Measurements from ENCODE around the gene ZNF185. TPM values are rescaled to one million over a fixed set of nuclear protein-coding genes. Genes with fewer than 3 reads are reported as not detected.

ZNF185 gene
- polyA plus RNA-seq, 3 donors = 39.1 to 82.9 (median 40.5) TPM

DNA sequence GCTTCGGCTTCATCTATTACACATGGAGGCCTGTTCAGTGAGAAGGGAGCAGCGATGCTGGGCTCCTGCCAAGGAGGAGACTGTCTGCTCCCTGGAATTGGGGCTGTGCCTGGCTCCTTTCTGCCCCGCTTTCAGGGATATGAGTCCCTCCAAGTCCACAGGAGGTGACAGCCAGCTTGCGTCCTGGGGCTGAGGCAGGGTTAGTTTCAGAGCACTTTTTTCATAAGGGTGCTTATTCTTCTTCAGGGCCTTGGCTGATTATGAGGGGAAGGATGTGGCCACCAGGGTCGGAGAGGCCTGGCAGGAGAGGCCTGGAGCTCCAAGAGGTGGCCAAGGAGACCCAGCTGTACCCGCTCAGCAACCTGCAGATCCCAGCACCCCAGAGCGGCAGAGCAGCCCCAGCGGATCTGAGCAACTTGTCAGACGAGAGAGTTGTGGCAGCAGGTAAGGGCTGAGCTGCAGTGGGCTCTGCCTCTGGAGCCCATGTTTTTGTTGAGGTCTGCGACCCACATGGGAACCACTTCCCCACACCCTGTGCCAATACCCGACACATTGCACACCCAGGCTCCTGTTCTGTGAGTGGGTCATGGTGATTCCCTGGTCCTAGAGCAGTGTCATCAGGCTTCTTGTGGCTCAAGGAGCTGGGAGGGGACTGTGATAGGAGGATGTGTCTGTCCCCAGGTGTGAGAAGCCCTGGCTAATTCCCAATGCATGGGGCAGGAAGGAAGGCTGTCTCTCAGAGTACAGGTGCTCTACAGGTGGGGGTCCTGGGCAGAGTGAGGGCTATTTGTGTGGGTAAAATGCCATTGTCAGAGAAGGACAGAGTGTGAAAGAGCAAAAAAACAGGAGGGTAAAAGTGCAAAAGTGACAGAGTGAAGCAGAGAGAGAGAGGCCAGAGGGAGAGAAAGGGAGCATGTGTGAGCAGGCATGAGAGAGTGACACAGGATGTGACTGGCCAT, 47.4 kb downstream of the ZNF185 start:
- no peak for DNase-seq
- H3K36me3 ChIP-seq (replicated peaks in 1 of 2; ENCODE audit: control insufficient read depth in 1 of 2, insufficient read depth in 2 of 2, low read length in 2 of 2) = peaks cover 36 to 59% of the 10 kb centered on the region in 2 donors
- Mint-ChIP-seq H3K4me3 (no peak overlapping the region), H3K27ac (no peak overlapping the region), H3K4me1 (peaks cover 10% of the 10 kb centered on the region), H3K9me3 (peaks cover 0 to 3% (median 0%) of the 10 kb centered on the region in 7 donors), H3K36me3 (peaks cover 33 to 34% of the 10 kb centered on the region in 2 donors), H3K27me3 (ENCODE audit: low read depth in 3 of 3) (peaks cover 0 to 9% (median 0%) of the 10 kb centered on the region in 3 donors)
- peaks cover 9 to 12% of the 10 kb centered on the region in 2 donors for H3K4me1 ChIP-seq (ENCODE audit: control insufficient read depth in 1 of 2, insufficient read depth in 2 of 2, low read length in 2 of 2)
- no peak overlapping the region for H3K9ac ChIP-seq (ENCODE audit: insufficient read depth, low read length, poor library complexity, severe bottlenecking)
- 100% methylated on average over 1 of the region's 11 CpGs for WGBS (ENCODE audit: insufficient coverage)
- no peaks in the 10 kb centered on the region for H3K79me2 ChIP-seq (ENCODE audit: insufficient read depth, low read length)
- no peaks in the 10 kb centered on the region for H3K9me3 ChIP-seq (replicated peaks in 1 of 2; ENCODE audit: control insufficient read depth in 1 of 2, insufficient read depth in 1 of 2, low read length in 2 of 2)
- intact Hi-C loops (cut with micrococcal nuclease) = loop anchor here in 1 of 2 donors (10.0 kb wide), 1 partner anchor 720 kb away; no protein-coding TSS in a partner anchor
- no peak overlapping the region for H3K27ac ChIP-seq (ENCODE audit: low read depth in 1 of 2, low read length in 2 of 2)
- TF ChIP-seq, protein P1, sequence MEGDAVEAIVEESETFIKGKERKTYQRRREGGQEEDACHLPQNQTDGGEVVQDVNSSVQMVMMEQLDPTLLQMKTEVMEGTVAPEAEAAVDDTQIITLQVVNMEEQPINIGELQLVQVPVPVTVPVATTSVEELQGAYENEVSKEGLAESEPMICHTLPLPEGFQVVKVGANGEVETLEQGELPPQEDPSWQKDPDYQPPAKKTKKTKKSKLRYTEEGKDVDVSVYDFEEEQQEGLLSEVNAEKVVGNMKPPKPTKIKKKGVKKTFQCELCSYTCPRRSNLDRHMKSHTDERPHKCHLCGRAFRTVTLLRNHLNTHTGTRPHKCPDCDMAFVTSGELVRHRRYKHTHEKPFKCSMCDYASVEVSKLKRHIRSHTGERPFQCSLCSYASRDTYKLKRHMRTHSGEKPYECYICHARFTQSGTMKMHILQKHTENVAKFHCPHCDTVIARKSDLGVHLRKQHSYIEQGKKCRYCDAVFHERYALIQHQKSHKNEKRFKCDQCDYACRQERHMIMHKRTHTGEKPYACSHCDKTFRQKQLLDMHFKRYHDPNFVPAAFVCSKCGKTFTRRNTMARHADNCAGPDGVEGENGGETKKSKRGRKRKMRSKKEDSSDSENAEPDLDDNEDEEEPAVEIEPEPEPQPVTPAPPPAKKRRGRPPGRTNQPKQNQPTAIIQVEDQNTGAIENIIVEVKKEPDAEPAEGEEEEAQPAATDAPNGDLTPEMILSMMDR (IDR thresholded peaks at IDR 0.05) = no peak
- no peak overlapping the region for H3K4me2 ChIP-seq (replicated peaks; ENCODE audit: extremely low read depth, low read length, poor library complexity, severe bottlenecking)
- no peak overlapping the region for H3K4me3 ChIP-seq (replicated peaks in 1 of 3; ENCODE audit: low read depth in 2 of 3, low read length in 3 of 3)
- H2AFZ ChIP-seq (ENCODE audit: insufficient read depth, low read depth, low read length, poor library complexity, severe bottlenecking) = no peak overlapping the region
- no peaks in the 10 kb centered on the region for H4K20me1 ChIP-seq (ENCODE audit: insufficient read depth, low read length)
- no peaks in the 10 kb centered on the region for H3K27me3 ChIP-seq (ENCODE audit: control insufficient read depth in 2 of 2, insufficient read depth in 2 of 2, low read length in 2 of 2)

DNA sequence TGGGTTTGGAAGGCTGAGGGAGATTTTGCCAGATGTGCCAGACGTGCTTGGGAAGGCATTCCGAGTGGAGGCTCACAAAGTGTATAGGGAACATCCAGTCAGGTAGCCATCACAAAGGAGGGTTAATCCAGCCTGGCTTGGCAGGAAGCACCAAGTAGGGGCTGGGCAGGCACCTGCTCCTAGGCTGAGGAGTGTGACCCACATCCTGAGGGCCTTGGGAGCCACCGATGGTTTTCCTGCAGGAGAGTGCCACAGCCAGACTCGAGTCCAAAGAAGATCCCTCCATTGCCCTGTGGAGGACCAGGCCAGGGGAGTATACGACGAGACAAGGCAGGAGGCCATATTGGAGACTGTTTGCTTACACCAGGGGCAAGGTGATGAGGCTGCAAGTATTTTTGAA, 48.8 kb downstream of the ZNF185 start:
- 90% methylated on average over 2 of the region's 6 CpGs for WGBS (ENCODE audit: insufficient coverage)
- H3K4me3 Mint-ChIP-seq = no peak overlapping the region

More for the DNA sequence above, 48.8 kb downstream of the ZNF185 start:
- no peak for DNase-seq
- Mint-ChIP-seq H3K36me3 (peaks cover 33 to 34% of the 10 kb centered on the region in 2 donors), H3K27ac (no peak overlapping the region), H3K4me1 (peaks cover 3% of the 10 kb centered on the region), H3K27me3 (ENCODE audit: low read depth in 3 of 3) (peaks cover 0 to 9% (median 0%) of the 10 kb centered on the region in 3 donors), H3K9me3 (peaks cover 0 to 3% (median 0%) of the 10 kb centered on the region in 7 donors)
- TF ChIP-seq, protein P1 (IDR thresholded peaks at IDR 0.05) = no peak
- no peaks in the 10 kb centered on the region for H3K79me2 ChIP-seq (ENCODE audit: insufficient read depth, low read length)
- intact Hi-C loops (cut with micrococcal nuclease) = loop anchor here in 1 of 2 donors (10.0 kb wide), 1 partner anchor 718 kb away; no protein-coding TSS in a partner anchor
- no peak overlapping the region for H3K9ac ChIP-seq (ENCODE audit: insufficient read depth, low read length, poor library complexity, severe bottlenecking)
- no peak overlapping the region for H3K4me3 ChIP-seq (replicated peaks in 1 of 3; ENCODE audit: low read depth in 2 of 3, low read length in 3 of 3)
- peaks cover 6% of the 10 kb centered on the region in 2 donors for H3K4me1 ChIP-seq (ENCODE audit: control insufficient read depth in 1 of 2, insufficient read depth in 2 of 2, low read length in 2 of 2)
- peaks cover 36 to 59% of the 10 kb centered on the region in 2 donors for H3K36me3 ChIP-seq (replicated peaks in 1 of 2; ENCODE audit: control insufficient read depth in 1 of 2, insufficient read depth in 2 of 2, low read length in 2 of 2)
- no peaks in the 10 kb centered on the region for H3K9me3 ChIP-seq (replicated peaks in 1 of 2; ENCODE audit: control insufficient read depth in 1 of 2, insufficient read depth in 1 of 2, low read length in 2 of 2)
- H2AFZ ChIP-seq (ENCODE audit: insufficient read depth, low read depth, low read length, poor library complexity, severe bottlenecking) = no peak overlapping the region
- H3K27me3 ChIP-seq (ENCODE audit: control insufficient read depth in 2 of 2, insufficient read depth in 2 of 2, low read length in 2 of 2) = no peaks in the 10 kb centered on the region
- no peak overlapping the region for H3K4me2 ChIP-seq (replicated peaks; ENCODE audit: extremely low read depth, low read length, poor library complexity, severe bottlenecking)
- no peaks in the 10 kb centered on the region for H4K20me1 ChIP-seq (ENCODE audit: insufficient read depth, low read length)
- no peak overlapping the region for H3K27ac ChIP-seq (ENCODE audit: low read depth in 1 of 2, low read length in 2 of 2)

Other genes with a start within 250 kb of the ZNF185 start
- not detected for gene MAGEA3, start 199.3 kb upstream of the ZNF185 start, polyA plus RNA-seq
- gene CSAG2, start 188.8 kb upstream of the ZNF185 start, polyA plus RNA-seq = not detected
- gene MAGEA2B, start 183.4 kb upstream of the ZNF185 start, polyA plus RNA-seq = not detected
- not detected for gene CSAG1, start 164.3 kb upstream of the ZNF185 start, polyA plus RNA-seq
- not detected for gene MAGEA12, start 164.3 kb upstream of the ZNF185 start, polyA plus RNA-seq
- gene MAGEA2, start 144.2 kb upstream of the ZNF185 start, polyA plus RNA-seq = not detected
- not detected for gene CSAG3, start 138.8 kb upstream of the ZNF185 start, polyA plus RNA-seq
- not detected for gene MAGEA6, start 128.4 kb upstream of the ZNF185 start, polyA plus RNA-seq
- gene CETN2, start 67.3 kb upstream of the ZNF185 start, polyA plus RNA-seq = 10 to 100 TPM in 2 of 3 donors, 1 to 10 TPM in 1; 5.4 to 26.7 (median 19.9) TPM
- gene NSDHL, start 67.0 kb upstream of the ZNF185 start, polyA plus RNA-seq = 10 to 100 TPM in 2 of 3 donors, 1 to 10 TPM in 1; 8.2 to 21.3 (median 19.9) TPM
- 1 to 10 TPM in 1 of 3 donors, under 1 TPM in 1, not detected in 1; 0.06 to 2.1 TPM for gene PNMA5, start 96.0 kb downstream of the ZNF185 start, polyA plus RNA-seq
- gene PNMA3, start 158.4 kb downstream of the ZNF185 start, polyA plus RNA-seq = under 1 TPM in 1 of 3 donors, not detected in 2; 0.79 TPM
- gene PNMA6A, start 174.4 kb downstream of the ZNF185 start, polyA plus RNA-seq = under 1 TPM in 2 of 3 donors, not detected in 1; 0.04 to 0.12 TPM

Measured in CD14-positive monocyte (primary cell).